T-helper 2 cell treated with Interferon-gamma antibody and Interleukin-4, amounts not matched to agents 5 μg/mL and 100 μg/mL, for 36 hours (primary cell): Measurements from ENCODE around the gene RASGRP1.

Source experiments
- DNase-seq: peaks from one replicate; pipeline ENCODE4 v3.0.0; 2021; ENCODE audit warnings: low spot score
- H3K27ac Mint-ChIP-seq: one replicate; pipeline ENCODE4 v1.8.0; 2021; ENCODE audit warnings: mild to moderate bottlenecking, mixed read lengths
- H3K27me3 Mint-ChIP-seq: one replicate; pipeline ENCODE4 v1.8.0; 2021; ENCODE audit warnings: low read depth, mixed read lengths
- H3K36me3 Mint-ChIP-seq: one replicate; pipeline ENCODE4 v1.8.0; 2021; ENCODE audit warnings: low read depth, mixed read lengths
- H3K4me1 Mint-ChIP-seq: one replicate; pipeline ENCODE4 v1.8.0; 2021; ENCODE audit warnings: low read depth, mixed read lengths
- H3K4me3 Mint-ChIP-seq: one replicate; pipeline ENCODE4 v1.8.0; 2022; ENCODE audit warnings: mild to moderate bottlenecking, moderate library complexity, mixed read lengths
- H3K9me3 Mint-ChIP-seq: one replicate; pipeline ENCODE4 v1.8.0; 2021; ENCODE audit warnings: mixed read lengths

The RASGRP1 gene

DNA sequence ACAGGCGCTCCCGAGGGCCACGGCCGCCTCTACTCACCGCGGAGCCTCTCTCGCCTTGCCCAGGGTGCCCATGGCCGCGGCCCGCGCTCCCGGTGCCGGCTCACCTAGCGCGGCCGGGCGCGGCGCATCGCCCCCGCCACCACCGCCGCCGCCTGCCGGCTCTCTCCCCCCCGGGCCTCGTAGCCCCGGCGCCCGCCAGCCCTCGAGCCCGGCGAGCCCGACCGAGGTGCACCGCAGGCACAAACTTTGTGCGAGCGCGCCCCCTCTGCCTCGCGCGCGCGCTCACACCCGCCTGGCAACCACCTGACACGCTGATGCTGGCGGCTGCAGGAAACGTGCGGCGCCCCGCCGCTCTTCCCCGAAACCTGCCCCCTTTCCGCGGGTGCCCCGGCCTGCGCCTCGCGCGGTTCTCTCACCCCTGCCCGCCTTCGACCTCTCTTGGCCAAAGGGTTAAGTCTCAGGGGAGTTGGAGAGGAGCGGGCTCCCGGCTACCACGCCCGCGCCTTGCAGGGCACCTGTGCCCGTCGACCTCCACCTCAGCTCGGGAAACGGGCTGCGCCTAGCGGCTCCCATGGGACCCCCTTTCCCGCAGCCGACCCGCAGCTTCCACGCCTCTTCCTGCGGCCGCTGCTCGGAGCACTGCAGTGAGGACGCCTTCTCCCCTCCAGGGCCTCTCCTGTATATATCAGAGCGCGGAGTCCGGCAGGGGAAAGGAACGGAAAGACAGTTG is at the start of gene RASGRP1:
Gene RASGRP1 (minus strand): TSS at position 258 of the 730 bp plus-strand sequence. CDS start 186 bp downstream, at position 72.
- H3K27ac Mint-ChIP-seq, result peak within 1 kb of the TSS; percentile 91
- H3K4me3 Mint-ChIP-seq, result peak within 1 kb of the TSS; percentile 88
- peak; percentile 86 for DNase-seq
- no peaks in the 10 kb centered on the region for H3K27me3 Mint-ChIP-seq
- peaks cover 6% of the 10 kb centered on the region for H3K9me3 Mint-ChIP-seq
- H3K36me3 Mint-ChIP-seq, result peaks cover 43% of the 10 kb centered on the region
- peaks cover 53% of the 10 kb centered on the region for H3K4me1 Mint-ChIP-seq

GRCh38 chr15:38613085-38613484 is 48.5 kb upstream of the RASGRP1 start:
- H3K4me1 Mint-ChIP-seq, result peaks cover 61% of the 10 kb centered on the region
- no peaks in the 10 kb centered on the region for H3K36me3 Mint-ChIP-seq
- DNase-seq, result no peak
- no peak overlapping the region for H3K4me3 Mint-ChIP-seq
- no peaks in the 10 kb centered on the region for H3K27me3 Mint-ChIP-seq
- H3K27ac Mint-ChIP-seq, result peak overlapping the region; percentile 93
- no peaks in the 10 kb centered on the region for H3K9me3 Mint-ChIP-seq

- H3K27ac Mint-ChIP-seq, result peak overlapping the region; percentile 93
- H3K36me3 Mint-ChIP-seq, result no peaks in the 10 kb centered on the region
- H3K9me3 Mint-ChIP-seq, result no peaks in the 10 kb centered on the region
- peaks cover 60% of the 10 kb centered on the region for H3K4me1 Mint-ChIP-seq
- H3K4me3 Mint-ChIP-seq, result peak overlapping the region; percentile 54
- DNase-seq, result peak; percentile 76
- no peaks in the 10 kb centered on the region for H3K27me3 Mint-ChIP-seq
These were observed 47.7 kb upstream of the RASGRP1 start for GRCh38 chr15:38612159-38612863.

DNA sequence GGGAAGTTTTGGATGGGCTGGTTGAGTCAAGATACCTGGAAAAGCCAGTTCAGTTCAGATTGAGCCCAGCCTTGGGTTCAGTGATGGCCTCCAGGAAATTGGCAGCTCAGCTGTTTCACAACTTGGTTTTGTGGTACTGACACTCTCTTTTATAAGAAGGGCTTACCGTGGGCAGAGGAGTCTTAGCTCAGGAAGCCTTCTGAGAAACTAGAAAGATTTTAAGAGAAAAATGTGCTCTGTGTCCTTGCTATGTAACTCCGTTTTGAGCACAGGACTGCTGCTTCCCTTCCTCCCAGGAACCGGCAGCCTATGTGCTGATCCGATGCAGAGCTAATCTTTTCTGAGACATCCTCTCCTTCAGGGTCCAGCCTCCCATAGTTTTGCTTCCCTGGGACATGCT is 46.6 kb upstream of the RASGRP1 start:
- H3K9me3 Mint-ChIP-seq, result no peaks in the 10 kb centered on the region
- H3K27me3 Mint-ChIP-seq, result no peaks in the 10 kb centered on the region
- peak overlapping the region; percentile 54 for H3K4me3 Mint-ChIP-seq
- H3K36me3 Mint-ChIP-seq, result no peaks in the 10 kb centered on the region
- peak overlapping the region; percentile 93 for H3K27ac Mint-ChIP-seq
- peak; percentile 73 for DNase-seq
- H3K4me1 Mint-ChIP-seq, result peaks cover 64% of the 10 kb centered on the region

DNA sequence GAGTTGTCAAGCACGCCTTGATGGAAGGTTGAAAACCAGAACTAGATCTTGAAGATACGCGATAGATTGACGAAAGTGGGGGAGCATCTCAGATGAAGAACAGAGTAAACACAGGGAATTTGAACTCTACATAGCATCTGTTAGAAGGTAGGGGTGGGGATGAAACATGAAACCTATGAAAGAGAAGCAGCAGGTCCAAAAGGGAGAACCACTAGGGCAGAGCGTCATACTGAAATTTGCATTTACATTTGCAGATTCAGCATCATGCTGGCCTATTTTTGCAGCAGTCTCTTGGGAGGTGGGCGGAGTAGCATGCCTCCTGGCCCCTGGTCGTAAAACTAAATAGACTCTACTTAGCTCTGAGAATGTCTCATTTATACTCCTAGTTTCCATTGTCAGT is 46.1 kb upstream of the RASGRP1 start:
- peaks cover 64% of the 10 kb centered on the region for H3K4me1 Mint-ChIP-seq
- peak overlapping the region; percentile 54 for H3K4me3 Mint-ChIP-seq
- DNase-seq, result peak; percentile 76
- no peaks in the 10 kb centered on the region for H3K36me3 Mint-ChIP-seq
- H3K27ac Mint-ChIP-seq, result peak overlapping the region; percentile 93
- no peaks in the 10 kb centered on the region for H3K27me3 Mint-ChIP-seq
- H3K9me3 Mint-ChIP-seq, result no peaks in the 10 kb centered on the region

GRCh38 chr15:38609097-38609738 is 44.6 kb upstream of the RASGRP1 start:
- H3K27ac Mint-ChIP-seq, result peak overlapping the region; percentile 37
- H3K4me3 Mint-ChIP-seq, result peak overlapping the region; percentile 10
- H3K9me3 Mint-ChIP-seq, result no peaks in the 10 kb centered on the region
- no peak for DNase-seq
- H3K4me1 Mint-ChIP-seq, result peaks cover 67% of the 10 kb centered on the region
- no peaks in the 10 kb centered on the region for H3K36me3 Mint-ChIP-seq
- H3K27me3 Mint-ChIP-seq, result no peaks in the 10 kb centered on the region

DNA sequence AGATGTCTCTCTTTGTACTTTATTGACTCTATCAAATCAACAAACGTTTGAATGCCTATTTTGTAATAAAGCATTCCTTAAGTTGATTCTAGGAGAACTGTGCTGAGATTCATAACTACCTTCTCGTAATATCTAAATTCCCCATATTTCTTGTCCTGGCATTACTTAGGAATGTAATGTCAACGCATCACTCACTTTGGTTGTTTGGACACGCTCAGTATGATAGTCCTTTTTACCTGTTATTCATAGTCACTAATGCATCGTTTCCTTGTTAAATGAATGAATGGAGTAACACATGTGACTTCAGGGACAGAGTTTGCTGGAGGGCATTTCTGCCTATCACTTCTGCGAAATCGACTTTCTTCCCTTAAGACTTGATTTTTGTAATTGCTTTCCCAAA is 44.1 kb upstream of the RASGRP1 start:
- H3K36me3 Mint-ChIP-seq, result no peaks in the 10 kb centered on the region
- no peak overlapping the region for H3K4me3 Mint-ChIP-seq
- peaks cover 67% of the 10 kb centered on the region for H3K4me1 Mint-ChIP-seq
- H3K27ac Mint-ChIP-seq, result peak overlapping the region; percentile 37
- no peaks in the 10 kb centered on the region for H3K9me3 Mint-ChIP-seq
- no peak for DNase-seq
- no peaks in the 10 kb centered on the region for H3K27me3 Mint-ChIP-seq

DNA sequence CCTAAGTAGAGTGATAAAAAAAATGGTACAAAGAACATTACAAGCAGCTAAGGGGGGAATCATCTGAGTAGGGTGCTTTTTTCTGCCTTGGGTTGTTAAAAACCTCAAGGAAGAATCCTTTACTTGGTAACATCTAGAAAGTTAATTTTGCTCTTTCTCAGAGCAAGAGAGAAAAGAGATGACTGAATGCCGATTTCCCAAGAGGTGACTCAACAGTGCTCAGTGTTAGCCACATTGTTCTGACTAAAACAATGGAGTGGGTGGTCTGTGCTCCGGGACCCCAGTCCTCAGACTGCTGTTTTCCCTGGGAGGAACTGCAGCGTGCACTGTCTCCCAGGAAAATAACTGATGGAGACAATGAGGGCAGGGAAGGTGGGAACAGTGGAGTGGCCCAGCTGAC is 41.1 kb upstream of the RASGRP1 start:
- Mint-ChIP-seq H3K9me3 (no peaks in the 10 kb centered on the region), H3K4me1 (peaks cover 38% of the 10 kb centered on the region), H3K4me3 (no peak overlapping the region), H3K27ac (no peak overlapping the region), H3K36me3 (no peaks in the 10 kb centered on the region), H3K27me3 (no peaks in the 10 kb centered on the region)
- no peak for DNase-seq

DNA sequence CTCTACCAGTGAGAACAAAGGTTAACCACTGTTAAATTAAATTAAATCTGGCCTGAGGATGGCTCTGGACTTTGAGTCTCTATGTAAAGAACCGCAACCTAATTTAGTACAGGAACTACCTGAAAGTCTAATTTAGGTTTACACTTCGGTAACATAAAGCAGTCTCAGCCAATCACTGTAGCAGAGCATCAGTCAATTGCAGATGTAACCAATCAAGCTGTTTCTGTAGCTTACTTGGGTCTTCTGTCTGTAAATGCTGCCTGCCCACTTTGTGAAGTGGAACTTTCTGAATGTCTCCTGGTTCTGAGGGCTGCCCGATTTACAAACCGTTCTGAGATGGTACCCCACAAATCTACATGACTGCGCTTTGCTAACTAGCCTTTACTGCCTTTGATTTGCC is 39.1 kb upstream of the RASGRP1 start:
- Mint-ChIP-seq H3K36me3 (no peaks in the 10 kb centered on the region), H3K27ac (no peak overlapping the region), H3K4me3 (no peak overlapping the region), H3K9me3 (no peaks in the 10 kb centered on the region), H3K27me3 (no peaks in the 10 kb centered on the region), H3K4me1 (peaks cover 18% of the 10 kb centered on the region)
- no peak for DNase-seq

DNA sequence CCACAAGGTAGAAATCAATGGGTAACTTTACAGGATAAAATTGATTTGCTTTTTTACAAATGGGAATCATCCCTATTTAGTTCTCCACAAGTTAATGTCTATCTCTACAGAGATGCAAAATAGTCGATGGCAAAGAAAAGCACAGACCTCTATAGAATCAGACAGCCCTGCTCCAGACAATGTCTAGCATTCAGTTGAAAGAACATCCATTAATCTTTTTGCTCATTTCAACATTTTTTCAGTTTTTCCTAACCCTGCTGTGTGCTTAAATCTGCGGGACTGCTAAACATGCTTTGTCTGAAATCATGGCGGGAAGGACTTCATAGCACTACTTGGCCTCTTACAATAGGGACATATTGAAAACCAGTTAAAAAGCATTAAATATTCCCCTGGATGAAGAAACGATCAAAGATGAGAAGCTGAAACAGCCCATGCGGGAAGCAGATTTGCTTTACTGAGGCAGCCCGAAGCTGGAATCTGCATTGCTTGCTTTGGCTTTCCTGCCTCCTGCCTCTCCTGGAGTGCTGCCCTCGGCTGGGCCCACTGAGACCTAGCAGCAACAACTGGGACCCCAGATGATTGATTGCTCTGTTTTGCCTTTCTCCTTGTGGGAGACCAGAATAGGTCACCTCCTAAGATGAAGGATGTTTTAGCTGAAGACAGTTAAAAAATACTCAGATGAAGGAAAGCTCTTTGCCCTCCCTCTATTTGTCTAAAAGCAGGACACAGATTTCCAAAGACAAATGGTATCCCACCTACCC is 38.5 kb upstream of the RASGRP1 start:
- no peaks in the 10 kb centered on the region for H3K27me3 Mint-ChIP-seq
- H3K36me3 Mint-ChIP-seq, result no peaks in the 10 kb centered on the region
- H3K4me1 Mint-ChIP-seq, result peaks cover 12% of the 10 kb centered on the region
- no peak for DNase-seq
- no peak overlapping the region for H3K4me3 Mint-ChIP-seq
- no peaks in the 10 kb centered on the region for H3K9me3 Mint-ChIP-seq
- H3K27ac Mint-ChIP-seq, result no peak overlapping the region

DNA sequence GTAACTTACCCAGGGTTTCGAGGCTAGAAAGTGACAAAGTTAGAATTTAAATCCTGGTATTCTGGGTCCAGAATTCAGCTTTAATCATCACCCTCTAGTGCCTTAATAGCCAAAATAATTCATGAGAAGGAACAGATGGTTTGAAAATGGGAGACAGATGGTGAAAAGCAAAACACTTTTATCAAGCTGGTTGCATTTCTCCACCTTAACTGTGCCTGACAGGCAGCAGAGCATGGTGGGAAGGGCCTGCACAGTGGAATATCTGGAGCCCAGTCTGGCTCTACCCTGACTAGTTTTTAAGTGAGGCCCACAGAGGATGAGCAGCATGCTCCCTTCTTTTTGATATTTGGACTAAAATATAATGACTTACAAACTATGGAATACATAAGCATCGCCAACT is 35.6 kb upstream of the RASGRP1 start:
- Mint-ChIP-seq H3K27me3 (no peaks in the 10 kb centered on the region), H3K9me3 (no peaks in the 10 kb centered on the region), H3K27ac (no peak overlapping the region), H3K4me1 (peaks cover 6% of the 10 kb centered on the region), H3K4me3 (no peak overlapping the region), H3K36me3 (no peaks in the 10 kb centered on the region)
- no peak for DNase-seq

GRCh38 chr15:38598749-38599148 is 34.1 kb upstream of the RASGRP1 start:
- no peak overlapping the region for H3K4me3 Mint-ChIP-seq
- no peak for DNase-seq
- no peaks in the 10 kb centered on the region for H3K27me3 Mint-ChIP-seq
- no peaks in the 10 kb centered on the region for H3K4me1 Mint-ChIP-seq
- no peaks in the 10 kb centered on the region for H3K36me3 Mint-ChIP-seq
- no peak overlapping the region for H3K27ac Mint-ChIP-seq
- H3K9me3 Mint-ChIP-seq, result no peaks in the 10 kb centered on the region

- no peak overlapping the region for H3K27ac Mint-ChIP-seq
- no peaks in the 10 kb centered on the region for H3K36me3 Mint-ChIP-seq
- H3K9me3 Mint-ChIP-seq, result no peaks in the 10 kb centered on the region
- no peak for DNase-seq
- H3K27me3 Mint-ChIP-seq, result no peaks in the 10 kb centered on the region
- H3K4me3 Mint-ChIP-seq, result no peak overlapping the region
- no peaks in the 10 kb centered on the region for H3K4me1 Mint-ChIP-seq
These were observed 32.7 kb upstream of the RASGRP1 start for GRCh38 chr15:38597219-38597800.
